Caco-2 (cell line): ENCODE results near the gene CTNND2. TPM values are rescaled to one million over a fixed set of nuclear protein-coding genes. Genes with fewer than 3 reads are reported as not detected.
"Not testable (repeated sequence)": the region's sequence is repeated elsewhere in the genome, so short reads cannot be mapped to it uniquely, and the experiment has no call there.

ENCODE experiments used
- BruUV-seq: library from RNA; stranded (reverse); fragments of 400-500 nt; replicated peaks from 2 replicates; lab custom pipeline; 2021; lab: Mats Ljungman, UMichigan
- CTCF ChIA-PET: fragments of 300-600 bp; sonication (Branson Sonifier 250); formaldehyde crosslinking; loops from one replicate; lab custom pipeline; 2022; ENCODE audit warnings: antibody characterized with exemption; lab: Charles Lee
- POLR2A ChIA-PET: fragments of 300-600 bp; sonication (Branson Sonifier 250); formaldehyde crosslinking; loops from one replicate; lab custom pipeline; 2022; ENCODE audit warnings: antibody characterized with exemption; lab: Charles Lee
- DNase-seq, 2 experiments: peaks; one replicate each; pipeline versions ENCODE4 v3.0.0 to v3.0.0-alpha.2; 2020 to 2022
- H3K27me3 ChIP-seq: replicated peaks from 2 replicates; pipeline ENCODE4 v1.6.0; 2011; ENCODE audit warnings: low read length; ENCODE audit not compliant: control insufficient read depth, insufficient read depth
- H3K36me3 ChIP-seq: 2 replicates; pipeline ENCODE4 v1.5.1; 2011; ENCODE audit warnings: low read length; ENCODE audit not compliant: control insufficient read depth, insufficient read depth
- H3K4me1 ChIP-seq: fragments of 250-450 bp; sonication (Bioruptor Pico); 2 replicates; pipeline ENCODE4 v1.5.1; 2020; ENCODE audit warnings: mild to moderate bottlenecking
- H3K4me3 ChIP-seq: 2 replicates; pipeline ENCODE4 v1.5.1; 2011; ENCODE audit warnings: low read depth, mild to moderate bottlenecking, control low read depth, low read length
- H3K9me3 ChIP-seq: fragments of 250-450 bp; sonication (Bioruptor Pico); 2 replicates; pipeline ENCODE4 v1.5.1; 2020; ENCODE audit warnings: mild to moderate bottlenecking, moderate library complexity
- H3K27ac Mint-ChIP-seq: one replicate; pipeline ENCODE4 v1.8.0; 2022; ENCODE audit warnings: mixed read lengths; ENCODE audit not compliant: unreplicated experiment
- H3K27me3 Mint-ChIP-seq: one replicate; pipeline ENCODE4 v1.8.0; 2022; ENCODE audit warnings: mixed read lengths; ENCODE audit not compliant: insufficient read depth, unreplicated experiment
- H3K36me3 Mint-ChIP-seq: one replicate; pipeline ENCODE4 v1.8.0; 2022; ENCODE audit warnings: mild to moderate bottlenecking, mixed read lengths; ENCODE audit not compliant: insufficient read depth, unreplicated experiment
- H3K4me1 Mint-ChIP-seq: one replicate; pipeline ENCODE4 v1.8.0; 2022; ENCODE audit warnings: low read depth, mixed read lengths; ENCODE audit not compliant: unreplicated experiment
- H3K4me3 Mint-ChIP-seq: one replicate; pipeline ENCODE4 v1.8.0; 2022; ENCODE audit warnings: mild to moderate bottlenecking, moderate library complexity, mixed read lengths; ENCODE audit not compliant: unreplicated experiment
- H3K9me3 Mint-ChIP-seq: one replicate; pipeline ENCODE4 v1.8.0; 2022; ENCODE audit warnings: mixed read lengths; ENCODE audit not compliant: unreplicated experiment
- intact Hi-C: fragments of 100-400 bp; cut with micrococcal nuclease; formaldehyde crosslinking; loops from one replicate; pipeline ENCODE4 v1.10.0; 2022; ENCODE audit not compliant: unreplicated experiment
- total RNA-seq: library from RNA; stranded (reverse); gene quantifications from 2 replicates; pipeline ENCODE4 v1.2.3, GENCODE V29; 2022
- TF ChIP-seq, protein P1 (sequence below), 2 experiments: fragments of 200-600 bp in 1 of 2; IDR thresholded peaks; 1 replicate in 1 of 2; 2 replicates in 1 of 2; pipeline versions ENCODE4 v1.5.1 to v1.8.0; 2011 to 2022; ENCODE audit warnings: antibody characterized with exemption in 1 of 2, control low read depth in 1 of 2, inconsistent platforms in 1 of 2, low read depth in 1 of 2, low read length in 1 of 2, mild to moderate bottlenecking in 1 of 2, moderate library complexity in 1 of 2; ENCODE audit not compliant: insufficient read depth in 1 of 2, severe bottlenecking in 1 of 2, unreplicated experiment in 1 of 2

Gene CTNND2
- total RNA-seq, 1 experiment from 2014 or later = 0.32 TPM

DNA sequence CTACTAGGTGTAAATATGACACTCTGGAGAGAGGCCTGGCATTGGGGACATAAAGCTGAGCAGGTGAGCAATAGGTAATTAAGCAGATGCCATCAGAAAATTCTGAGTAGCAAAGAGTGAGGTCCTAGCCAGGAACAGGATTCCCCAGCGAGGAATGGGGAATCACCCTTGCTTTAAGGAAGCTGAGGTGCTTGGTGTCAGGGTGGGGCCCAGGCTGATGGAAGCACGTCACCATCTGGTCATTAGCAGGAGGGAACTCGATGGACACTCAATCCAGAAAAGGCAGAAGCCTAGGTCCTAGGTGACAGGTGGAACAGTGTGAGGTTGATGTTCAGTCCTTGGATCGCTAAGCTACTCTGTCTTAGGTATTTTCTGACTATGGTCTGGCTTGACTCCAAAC, 580.5 kb downstream of the CTNND2 start:
- CTCF ChIA-PET = no interaction called here

DNA sequence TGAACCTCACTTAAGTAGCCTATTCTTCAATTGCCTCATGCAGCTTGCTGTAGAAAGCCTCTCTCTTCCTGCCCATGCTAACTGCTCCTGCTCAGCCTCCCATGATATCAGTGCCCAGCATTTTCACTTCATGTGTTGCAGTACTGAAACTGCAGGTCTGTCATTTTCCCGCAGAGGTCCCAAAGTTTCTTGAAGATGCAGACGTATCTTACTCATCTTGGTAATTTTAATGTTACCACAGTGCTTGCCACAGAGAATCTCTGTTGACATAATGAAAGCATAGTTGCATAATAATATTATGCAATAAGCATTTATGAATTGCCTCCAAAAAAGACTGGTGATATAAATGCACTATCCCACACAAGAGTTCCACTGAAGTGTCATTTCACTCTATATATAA, 582.1 kb downstream of the CTNND2 start:
- peaks cover 8% of the 10 kb centered on the region for H3K36me3 Mint-ChIP-seq
- H3K4me3 Mint-ChIP-seq = no peak overlapping the region
- H3K4me1 Mint-ChIP-seq = peaks cover 24% of the 10 kb centered on the region
- peaks cover 11% of the 10 kb centered on the region for H3K9me3 Mint-ChIP-seq
- intact Hi-C loops = no loop called here
- no peaks in the 10 kb centered on the region for H3K27me3 Mint-ChIP-seq
- no peak overlapping the region for H3K27ac Mint-ChIP-seq
- CTCF ChIA-PET = no interaction called here
- Histone ChIP-seq H3K9me3 (no peaks in the 10 kb centered on the region), H3K4me3 (no peak overlapping the region), H3K27me3 (no peaks in the 10 kb centered on the region), H3K36me3 (no peaks in the 10 kb centered on the region; the same call in 1 of the 2 replicates), H3K4me1 (peaks cover 21% of the 10 kb centered on the region)
- BruUV-seq = no TSS peak
- TF ChIP-seq, protein P1, sequence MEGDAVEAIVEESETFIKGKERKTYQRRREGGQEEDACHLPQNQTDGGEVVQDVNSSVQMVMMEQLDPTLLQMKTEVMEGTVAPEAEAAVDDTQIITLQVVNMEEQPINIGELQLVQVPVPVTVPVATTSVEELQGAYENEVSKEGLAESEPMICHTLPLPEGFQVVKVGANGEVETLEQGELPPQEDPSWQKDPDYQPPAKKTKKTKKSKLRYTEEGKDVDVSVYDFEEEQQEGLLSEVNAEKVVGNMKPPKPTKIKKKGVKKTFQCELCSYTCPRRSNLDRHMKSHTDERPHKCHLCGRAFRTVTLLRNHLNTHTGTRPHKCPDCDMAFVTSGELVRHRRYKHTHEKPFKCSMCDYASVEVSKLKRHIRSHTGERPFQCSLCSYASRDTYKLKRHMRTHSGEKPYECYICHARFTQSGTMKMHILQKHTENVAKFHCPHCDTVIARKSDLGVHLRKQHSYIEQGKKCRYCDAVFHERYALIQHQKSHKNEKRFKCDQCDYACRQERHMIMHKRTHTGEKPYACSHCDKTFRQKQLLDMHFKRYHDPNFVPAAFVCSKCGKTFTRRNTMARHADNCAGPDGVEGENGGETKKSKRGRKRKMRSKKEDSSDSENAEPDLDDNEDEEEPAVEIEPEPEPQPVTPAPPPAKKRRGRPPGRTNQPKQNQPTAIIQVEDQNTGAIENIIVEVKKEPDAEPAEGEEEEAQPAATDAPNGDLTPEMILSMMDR (IDR thresholded peaks at IDR 0.05; ENCODE audit: insufficient read depth in 1 of 2, low read depth in 1 of 2, low read length in 1 of 2, severe bottlenecking in 1 of 2, unreplicated experiment in 1 of 2) = no peak
- POLR2A ChIA-PET = no interaction called here
- no peak for DNase-seq

More for the DNA sequence above, 580.5 kb downstream of the CTNND2 start:
- peak overlapping the region; percentile 45 for H3K27ac Mint-ChIP-seq
- peaks cover under 1% of the 10 kb centered on the region for H3K9me3 Mint-ChIP-seq
- no peaks in the 10 kb centered on the region for H3K36me3 Mint-ChIP-seq
- no peaks in the 10 kb centered on the region for H3K9me3 ChIP-seq
- no peak for DNase-seq
- peaks cover 17% of the 10 kb centered on the region for H3K4me1 Mint-ChIP-seq
- POLR2A ChIA-PET = no interaction called here
- H3K36me3 ChIP-seq = no peaks in the 10 kb centered on the region; the same call in 1 of the 2 replicates
- H3K27me3 ChIP-seq = no peaks in the 10 kb centered on the region
- intact Hi-C loops = no loop called here
- no peak overlapping the region for H3K4me3 ChIP-seq
- H3K4me3 Mint-ChIP-seq = no peak overlapping the region
- no TSS peak for BruUV-seq
- TF ChIP-seq, protein P1 (IDR thresholded peaks at IDR 0.05; ENCODE audit: insufficient read depth in 1 of 2, low read depth in 1 of 2, low read length in 1 of 2, severe bottlenecking in 1 of 2, unreplicated experiment in 1 of 2) = no peak
- peaks cover 21% of the 10 kb centered on the region for H3K4me1 ChIP-seq
- H3K27me3 Mint-ChIP-seq = no peaks in the 10 kb centered on the region

DNA sequence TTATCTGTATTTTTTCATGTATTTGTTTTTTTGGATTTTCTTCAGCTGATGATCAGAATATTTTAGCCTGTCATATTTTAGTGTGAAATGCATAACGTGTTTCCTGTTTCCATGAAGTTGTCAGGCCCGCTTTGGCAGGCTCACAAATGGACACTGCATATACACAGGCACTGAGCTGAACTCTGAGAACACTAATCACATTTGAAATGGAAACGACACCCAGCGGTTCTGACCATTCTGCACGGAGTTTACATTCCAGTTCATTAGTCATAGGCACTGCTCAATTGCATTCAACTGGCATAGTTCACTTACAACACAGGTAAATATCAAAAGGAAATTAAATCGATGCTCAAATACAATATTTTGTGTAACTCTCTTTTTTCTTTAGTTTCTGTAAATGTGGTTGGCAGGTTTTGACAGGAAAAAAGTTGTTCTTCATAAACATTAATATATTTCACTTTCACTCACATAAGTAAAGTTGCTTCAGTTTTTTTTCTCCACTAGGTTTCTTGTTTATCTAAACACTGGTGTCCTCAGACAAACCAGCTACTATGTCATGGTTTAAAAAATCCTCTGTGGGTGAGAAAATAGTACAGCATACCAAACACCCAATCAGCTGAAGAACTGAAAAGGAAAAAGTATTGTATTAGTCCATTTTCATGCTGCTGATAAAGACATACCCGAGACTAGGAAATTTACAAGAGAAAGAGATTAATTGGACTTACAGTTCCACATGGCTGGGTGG, 584.2 kb downstream of the CTNND2 start:
- Mint-ChIP-seq H3K36me3 (peaks cover 8% of the 10 kb centered on the region), H3K4me3 (no peak overlapping the region), H3K27ac (no peak overlapping the region), H3K9me3 (peaks cover 11% of the 10 kb centered on the region), H3K4me1 (peaks cover 12% of the 10 kb centered on the region), H3K27me3 (no peaks in the 10 kb centered on the region)
- DNase-seq = no peak
- H3K36me3 ChIP-seq = no peaks in the 10 kb centered on the region; the same call in 1 of the 2 replicates
- no peaks in the 10 kb centered on the region for H3K27me3 ChIP-seq
- H3K4me1 ChIP-seq = peaks cover 14% of the 10 kb centered on the region
- no peaks in the 10 kb centered on the region for H3K9me3 ChIP-seq
- intact Hi-C loops = no loop called here
- BruUV-seq = no TSS peak
- no peak overlapping the region for H3K4me3 ChIP-seq
- ChIA-PET POLR2A (no interaction called here), CTCF (no interaction called here)
- TF ChIP-seq, protein P1 (IDR thresholded peaks at IDR 0.05; ENCODE audit: insufficient read depth in 1 of 2, low read depth in 1 of 2, low read length in 1 of 2, severe bottlenecking in 1 of 2, unreplicated experiment in 1 of 2) = no peak

DNA sequence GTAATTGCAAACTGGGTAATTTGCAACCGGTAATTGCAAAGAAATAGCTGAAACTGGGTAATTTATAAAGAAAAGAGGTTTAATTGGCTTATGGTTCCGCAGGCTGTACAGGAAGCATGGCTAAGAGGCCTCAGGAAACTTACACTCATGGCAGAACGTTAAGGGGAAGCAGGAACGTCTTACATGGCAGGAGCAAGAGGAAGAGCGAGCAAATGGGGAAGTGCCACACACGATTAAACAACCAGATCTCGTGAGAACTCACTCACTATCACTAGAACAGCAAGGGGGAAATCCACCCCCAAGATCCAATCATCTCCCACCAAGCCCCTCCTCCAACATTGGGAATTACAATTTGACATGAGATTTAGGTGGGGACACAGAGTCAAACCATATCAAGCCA, 590.6 kb downstream of the CTNND2 start:
- H3K27me3 ChIP-seq, POLR2A ChIA-PET, H3K36me3 Mint-ChIP-seq, DNase-seq, H3K4me1 ChIP-seq, intact Hi-C loops, H3K27ac Mint-ChIP-seq, H3K9me3 ChIP-seq, H3K36me3 ChIP-seq, H3K4me3 Mint-ChIP-seq, H3K4me1 Mint-ChIP-seq, BruUV-seq, H3K4me3 ChIP-seq, H3K9me3 Mint-ChIP-seq, H3K27me3 Mint-ChIP-seq, CTCF ChIA-PET: not testable (repeated sequence)
